Activated T-cell treated with anti-CD3 and anti-CD28 coated beads for 4 hours (primary cell): ENCODE data around the gene DAPK2.

ENCODE experiments used
- DNase-seq: peaks from one replicate; pipeline ENCODE4 v3.0.0-alpha.2; 2020

The DAPK2 gene

DNA sequence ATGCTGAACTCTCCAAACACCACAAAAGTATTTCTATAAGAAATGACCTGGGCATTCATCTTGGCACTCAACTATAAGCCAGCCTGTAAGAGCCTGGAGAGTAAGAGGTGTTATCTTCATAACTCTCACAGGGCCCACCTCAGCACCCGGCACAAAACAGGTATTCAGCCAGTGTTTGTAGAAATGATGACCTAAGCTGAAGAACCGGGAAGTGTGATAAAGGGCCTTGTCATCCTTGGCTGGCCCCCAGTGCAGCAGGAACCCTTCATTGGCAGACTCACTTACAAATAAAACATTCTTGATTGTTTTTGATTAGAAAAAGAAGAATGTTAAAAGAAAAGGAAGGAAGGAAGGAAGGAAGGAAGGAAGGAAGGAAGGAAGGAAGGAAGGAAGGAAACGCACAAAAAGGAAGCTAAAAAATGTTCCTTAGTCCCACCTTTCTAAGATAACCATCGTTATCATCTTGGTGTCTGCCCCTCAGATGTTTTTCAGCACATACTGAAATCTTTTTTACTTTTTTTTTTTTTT, 52.1 kb downstream of the DAPK2 start:
- no peak for DNase-seq

DNA sequence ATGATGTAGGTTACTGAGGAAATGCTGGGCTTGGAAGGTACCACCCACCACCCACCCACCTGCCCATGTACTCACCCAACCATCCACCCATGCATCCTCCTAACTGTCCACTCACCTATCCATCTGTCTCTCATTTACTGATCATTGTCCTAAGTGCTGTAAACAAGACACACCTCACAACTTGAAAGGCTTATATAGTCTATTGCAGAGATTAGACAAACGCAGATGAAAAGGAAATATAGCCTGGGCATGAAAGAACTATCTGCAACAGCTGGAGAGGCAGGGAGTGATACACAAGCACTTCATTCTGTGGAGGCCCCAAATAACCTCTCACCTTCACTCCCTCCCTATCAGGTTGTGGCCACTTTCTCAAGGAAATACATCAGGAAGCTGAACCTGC, 54.0 kb downstream of the DAPK2 start:
- no peak for DNase-seq

DNA sequence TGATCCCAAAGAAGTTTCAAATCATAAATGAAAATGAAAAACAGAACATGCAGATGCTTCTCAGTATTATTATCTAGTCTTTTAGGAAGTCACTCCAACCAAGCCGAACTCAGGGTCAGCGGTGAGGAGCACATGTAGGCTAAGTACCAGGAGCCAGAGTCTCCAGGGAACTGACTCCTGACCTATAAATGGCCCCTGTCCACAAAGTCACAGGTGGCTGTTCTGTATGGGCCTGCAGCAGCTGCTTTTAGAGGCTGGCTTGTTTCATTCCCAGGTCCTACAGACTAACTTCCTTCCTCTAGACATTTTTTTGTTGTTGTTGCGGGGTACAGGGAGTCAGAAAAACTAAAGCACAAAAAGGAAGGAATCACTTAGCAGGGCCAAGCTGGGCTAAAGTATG, 54.6 kb downstream of the DAPK2 start:
- no peak for DNase-seq

DNA sequence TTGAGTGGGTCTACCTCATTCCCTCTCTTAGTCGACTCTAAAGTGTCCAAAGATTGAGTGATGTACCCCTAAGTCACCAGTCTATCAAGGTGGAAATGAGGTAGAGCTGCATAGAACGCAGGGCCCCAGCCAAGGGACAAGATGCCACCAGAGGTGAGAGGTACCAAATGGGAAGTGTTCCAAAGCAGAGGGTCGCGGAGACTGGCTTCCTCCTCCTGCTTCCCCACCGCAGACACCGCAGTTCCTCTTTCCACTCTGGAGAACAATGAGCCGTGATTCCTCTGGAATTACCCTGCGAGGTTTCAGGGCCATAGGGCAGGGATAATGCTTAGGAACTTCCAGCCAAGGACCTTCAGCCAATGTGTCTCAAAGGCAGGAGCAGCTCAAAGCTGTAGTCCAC, 55.8 kb downstream of the DAPK2 start:
- no peak for DNase-seq

DNA sequence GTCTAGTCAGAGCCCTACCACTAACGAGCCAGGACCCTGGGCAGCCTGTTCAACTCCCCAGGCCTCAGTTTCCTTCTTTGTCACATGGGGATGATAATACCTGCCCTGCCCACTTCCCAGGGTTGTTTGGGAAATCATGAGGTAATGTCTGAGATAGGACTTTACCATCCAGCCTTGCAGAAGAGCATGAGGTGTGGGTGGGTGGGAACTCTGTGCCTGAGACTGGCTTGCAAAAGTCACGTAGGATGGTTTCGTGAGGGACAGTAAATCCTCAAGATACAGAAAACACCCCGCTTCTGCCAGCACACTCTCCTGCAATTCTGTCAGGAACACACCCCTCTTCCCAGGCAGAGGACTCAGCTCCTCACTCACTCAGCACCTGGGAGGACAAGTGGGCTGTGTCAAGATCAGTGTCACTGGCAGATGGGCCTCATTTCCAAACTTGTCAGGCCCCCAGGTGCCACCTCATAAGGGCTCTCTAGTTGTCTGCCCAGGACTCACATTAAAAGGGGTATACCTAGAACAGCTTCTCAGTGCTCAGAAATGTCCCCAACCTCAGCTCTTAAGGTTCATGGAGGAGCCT, 58.4 kb downstream of the DAPK2 start:
- DNase-seq, result no peak

DNA sequence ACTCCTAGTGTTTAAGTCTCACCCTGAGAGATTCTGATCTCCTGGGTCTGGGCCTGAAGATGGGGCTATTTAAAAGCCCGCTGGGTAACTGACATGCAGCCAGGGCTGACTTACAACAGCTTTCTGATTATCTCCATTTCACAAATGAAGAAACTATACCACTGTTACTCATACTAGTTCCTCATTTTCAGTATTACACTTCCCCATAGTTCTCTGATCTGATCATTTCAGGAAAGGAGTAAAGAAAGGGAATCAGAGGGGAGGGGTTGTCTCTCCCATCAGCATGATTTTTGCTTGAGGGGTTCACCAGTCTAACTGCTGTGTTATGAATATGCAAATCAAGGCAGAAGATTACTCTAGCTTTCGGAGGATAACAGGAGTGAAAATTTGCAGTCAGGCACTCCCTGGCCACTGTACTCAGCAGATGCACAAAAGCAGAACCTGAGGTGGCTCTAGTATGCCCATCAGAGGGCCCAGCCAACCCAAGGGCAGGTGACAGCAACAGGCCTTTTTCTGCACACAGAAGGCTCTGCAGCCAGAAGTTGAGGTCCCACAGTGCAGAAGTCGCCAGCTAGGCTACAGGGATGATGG, 59.4 kb downstream of the DAPK2 start:
- DNase-seq, result no peak

DNA sequence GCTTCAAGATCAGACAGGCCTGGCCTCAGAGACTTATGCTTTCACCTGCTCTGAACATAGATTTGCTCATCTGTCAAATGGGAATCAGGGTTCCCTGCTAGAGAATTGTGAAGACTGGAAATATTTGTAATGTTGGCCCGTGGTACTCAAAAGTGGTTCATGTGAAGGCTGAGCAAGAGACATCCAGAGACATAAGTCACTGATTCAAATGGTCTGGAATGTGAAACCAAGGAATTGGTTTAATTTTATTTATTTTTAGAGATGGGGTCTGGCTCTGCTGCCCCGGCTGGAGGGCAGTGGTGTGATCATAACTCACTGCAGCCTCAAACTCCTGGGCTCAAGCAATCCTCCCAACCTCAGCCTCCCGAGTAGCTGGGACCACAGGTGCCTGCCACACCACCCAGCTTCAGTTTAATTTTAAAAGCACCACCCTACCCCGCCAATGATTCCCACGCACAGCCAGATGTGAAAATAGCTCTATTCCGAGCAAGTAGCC, 60.1 kb downstream of the DAPK2 start:
- DNase-seq, result no peak

DNA sequence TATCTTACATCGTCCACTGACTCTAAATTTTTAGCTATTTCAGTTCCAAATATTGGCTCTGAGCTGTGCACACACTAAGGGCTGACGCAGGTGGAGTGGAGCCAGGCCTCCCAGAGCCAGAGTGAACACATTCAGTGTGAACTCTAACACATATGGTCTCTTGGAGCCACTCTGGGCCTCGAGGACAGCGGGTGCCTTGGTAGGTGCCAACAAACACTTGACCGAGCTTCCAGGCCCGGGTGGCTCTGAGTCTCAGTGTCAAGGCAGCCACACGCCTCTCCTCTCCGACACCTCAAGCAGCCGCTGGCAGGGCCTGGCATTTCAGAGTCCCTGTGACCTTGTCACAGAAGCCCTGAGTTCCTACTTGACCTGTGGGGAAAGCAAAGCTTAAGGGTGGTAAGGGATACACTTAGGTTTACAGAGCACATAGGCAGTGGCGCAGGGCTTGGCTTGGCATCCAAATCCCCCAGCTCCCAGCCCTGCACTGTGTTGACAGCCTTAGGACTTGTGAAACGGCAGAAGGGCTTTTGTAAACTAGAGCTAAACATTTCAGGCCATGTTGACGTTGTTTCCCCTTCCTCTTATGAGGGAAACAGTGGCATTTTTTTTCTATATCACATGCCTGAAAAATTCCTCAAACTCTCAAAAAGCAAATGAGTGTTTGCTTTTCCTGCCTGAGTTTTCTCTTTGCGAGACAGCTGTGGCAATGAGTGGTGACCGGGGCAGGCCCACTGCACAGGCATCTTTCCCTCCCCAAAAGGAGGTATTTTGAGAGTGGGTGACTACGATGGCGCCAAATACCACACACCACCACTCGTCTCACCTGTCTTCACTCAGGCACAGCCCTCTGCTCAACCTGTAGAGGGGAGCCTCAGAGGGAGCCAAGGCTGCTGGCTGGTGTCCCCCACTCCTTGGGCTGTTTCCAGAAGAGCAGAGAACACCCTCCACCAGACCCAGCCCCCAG, 60.8 kb downstream of the DAPK2 start:
- DNase-seq, result no peak

DNA sequence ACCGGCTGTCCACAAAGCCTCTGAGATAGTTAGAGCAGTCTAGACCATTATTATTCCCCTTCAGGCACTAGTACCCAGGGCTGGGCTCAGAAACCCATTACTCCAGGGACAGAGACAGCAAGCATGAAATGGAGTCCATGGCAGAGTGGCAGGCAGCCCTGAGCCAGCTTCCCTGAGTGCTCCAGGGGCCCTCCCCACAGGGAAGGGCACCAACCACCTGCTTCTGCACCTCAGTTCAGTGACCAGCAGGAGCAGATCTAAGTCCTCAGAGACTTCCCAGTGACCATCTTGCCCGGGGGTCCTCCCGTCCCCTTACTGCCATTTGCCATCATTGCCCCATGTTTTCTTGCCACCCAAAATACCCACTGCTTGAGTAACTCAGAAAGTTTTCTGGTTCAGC, 62.0 kb downstream of the DAPK2 start:
- DNase-seq, result no peak

DNA sequence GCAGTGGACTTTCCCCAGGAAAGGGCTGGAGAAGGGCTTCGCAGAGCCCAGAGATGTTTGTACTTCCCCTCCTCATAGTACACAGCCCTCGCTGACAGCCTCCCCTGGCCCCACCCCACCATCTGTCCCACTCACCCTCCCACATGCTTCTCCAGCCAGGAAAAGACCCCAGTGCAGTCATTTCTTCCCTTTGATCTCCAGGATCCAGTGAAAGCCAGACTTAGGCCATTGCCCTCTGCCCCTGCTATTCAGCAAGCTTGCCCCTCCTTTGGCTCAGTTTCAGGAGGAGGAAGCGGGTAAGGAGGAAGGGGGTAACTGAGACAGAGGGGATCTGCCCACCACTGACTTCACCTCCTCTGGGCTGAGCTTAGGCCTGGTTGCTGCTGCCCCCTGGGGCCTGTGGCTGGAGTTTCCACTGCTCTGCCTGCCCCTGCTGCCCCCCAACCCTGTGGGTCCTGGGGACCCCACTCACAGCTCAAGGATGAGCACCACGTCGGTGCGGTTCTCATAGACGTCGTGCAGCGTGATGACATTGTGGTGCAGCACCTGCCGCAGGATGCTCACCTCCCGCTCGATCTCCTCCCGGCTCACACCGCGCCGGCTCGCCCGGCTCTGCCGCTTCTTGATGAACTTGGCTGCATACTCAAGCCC, 63.1 kb downstream of the DAPK2 start:
- DNase-seq, result no peak

DNA sequence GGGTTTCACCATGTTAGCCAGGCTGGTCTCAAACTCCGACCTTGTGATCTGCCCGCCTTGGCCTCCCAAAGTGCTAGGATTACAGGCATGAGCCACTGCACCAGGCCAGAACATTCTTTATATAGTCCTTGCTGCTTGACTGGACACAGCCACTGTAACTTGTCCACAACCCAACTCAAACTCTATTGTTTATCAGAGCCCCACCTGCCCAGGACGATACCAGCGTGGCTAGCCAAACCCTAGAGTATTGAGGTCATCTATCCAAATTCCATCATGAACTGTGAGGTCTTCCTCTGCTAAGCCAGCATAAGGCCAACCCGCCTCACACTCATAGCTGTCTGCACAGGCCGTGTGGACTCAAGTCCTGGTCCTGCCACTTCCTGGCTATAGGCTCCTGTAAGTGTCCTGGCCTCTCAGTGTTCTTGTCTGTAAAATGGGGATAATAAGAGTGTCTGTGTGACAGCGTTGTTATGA, 63.9 kb downstream of the DAPK2 start:
- DNase-seq, result no peak

DNA sequence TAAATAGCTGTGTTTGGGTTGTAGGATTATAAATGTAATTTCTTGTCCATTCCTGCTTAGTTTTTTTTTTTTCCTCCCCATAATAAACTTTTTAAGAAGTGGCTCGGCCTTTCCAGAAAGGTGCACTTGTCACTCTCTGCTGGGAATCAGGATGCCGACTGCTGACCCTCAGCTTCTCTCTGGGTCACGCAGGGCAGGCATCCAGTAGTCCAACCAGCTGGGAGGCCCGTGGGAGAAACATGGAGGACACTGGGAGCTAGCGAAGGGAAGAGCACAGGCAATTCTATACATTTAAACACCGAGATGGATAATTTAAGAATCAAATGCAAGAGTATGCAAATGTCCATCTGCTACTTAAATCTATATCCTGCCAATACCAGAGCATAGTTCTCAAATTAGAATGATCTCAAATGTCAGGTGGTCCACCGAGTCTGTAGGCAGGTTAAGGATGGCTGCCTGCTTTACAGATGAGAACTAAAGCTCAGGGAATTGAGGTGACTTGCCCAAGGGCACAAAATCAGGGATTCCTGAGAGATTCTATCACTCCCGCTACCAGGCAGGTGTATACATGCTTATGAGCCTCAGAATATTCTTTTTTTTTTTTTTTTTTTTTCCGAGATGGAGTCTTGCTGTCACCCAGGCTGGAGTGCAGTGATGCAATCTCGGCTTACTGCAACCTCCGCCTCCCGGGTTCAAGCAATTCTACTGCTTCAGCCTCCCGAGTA, 64.5 kb downstream of the DAPK2 start:
- no peak for DNase-seq

DNA sequence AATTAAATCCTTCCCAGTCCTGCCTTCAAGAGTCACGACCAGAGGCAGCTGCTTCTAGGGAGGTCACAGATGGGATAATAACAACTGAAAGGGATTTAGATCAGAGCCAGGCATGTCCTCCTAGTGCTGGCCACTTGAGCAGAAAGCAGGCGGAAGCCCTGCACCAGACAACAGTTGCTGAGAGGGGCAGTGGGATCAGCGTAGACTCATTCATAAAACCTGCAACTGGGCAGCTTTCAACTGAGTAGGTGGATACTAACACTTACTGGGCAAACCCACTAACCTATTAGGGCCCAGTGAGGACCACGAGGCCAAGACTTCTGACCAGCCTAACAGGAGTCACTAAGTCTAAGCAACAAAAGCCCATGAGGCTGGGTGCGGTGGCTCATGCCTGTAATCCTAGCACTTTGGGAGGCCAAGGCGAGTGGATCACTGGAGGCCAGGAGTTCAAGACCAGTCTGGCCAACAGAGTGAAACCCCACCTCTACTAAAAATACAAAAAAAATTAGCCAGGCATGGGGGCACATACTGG, 67.0 kb downstream of the DAPK2 start:
- DNase-seq, result no peak

DNA sequence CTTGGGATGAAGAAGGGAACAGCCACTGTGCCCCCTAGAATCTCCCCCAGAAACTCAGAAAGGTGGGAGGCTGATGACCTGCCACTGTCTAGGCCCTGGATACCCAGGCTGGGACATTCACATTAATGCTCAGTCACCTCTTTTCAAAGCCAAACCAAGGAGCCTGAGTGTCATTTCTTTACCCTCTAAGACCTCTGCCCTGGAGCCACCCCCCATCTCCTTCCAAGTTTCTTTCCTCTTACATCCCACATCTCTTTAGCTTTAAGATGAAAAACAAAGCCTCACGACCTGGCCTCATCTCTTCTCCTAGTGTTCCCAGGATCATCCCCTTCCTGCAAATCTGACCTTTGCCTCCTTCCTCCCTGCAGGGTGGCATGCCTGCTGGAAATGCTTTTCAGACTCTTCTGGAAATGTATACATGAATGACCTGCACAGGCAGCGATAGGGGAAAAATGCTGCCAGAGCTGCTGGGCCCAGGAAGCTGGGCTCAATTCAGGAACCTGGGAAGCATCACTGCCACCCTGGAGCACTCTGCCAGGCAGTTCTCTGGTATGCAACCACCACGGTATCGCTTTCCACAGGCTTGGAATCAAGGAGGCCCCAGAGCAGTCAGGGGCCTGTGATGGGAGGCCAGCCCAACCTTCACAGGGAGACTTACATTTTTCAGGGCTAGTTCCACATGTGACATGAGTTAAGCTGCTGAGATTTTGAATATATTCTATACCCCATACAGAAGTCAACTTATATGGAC, 67.6 kb downstream of the DAPK2 start:
- DNase-seq, result no peak

DNA sequence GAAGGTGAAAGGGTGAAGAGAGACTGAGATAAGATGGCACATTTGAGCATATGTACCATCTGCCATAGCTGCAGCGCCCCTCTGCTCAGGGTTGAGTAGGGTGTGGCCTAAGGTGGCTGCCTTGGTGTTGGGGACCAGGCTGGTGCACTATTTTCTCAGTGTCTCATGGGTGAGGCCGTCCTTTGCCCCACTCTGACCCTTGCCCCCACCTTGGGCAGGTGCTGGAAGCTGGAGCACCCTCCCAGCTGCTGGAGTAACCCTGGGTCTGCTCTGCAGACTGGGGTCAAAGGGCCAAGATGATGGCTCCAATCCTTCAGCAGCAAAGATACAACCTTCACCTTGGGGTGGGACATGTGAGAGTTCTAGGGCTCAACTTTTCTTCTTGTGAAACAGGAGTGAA, 69.2 kb downstream of the DAPK2 start:
- no peak for DNase-seq

DNA sequence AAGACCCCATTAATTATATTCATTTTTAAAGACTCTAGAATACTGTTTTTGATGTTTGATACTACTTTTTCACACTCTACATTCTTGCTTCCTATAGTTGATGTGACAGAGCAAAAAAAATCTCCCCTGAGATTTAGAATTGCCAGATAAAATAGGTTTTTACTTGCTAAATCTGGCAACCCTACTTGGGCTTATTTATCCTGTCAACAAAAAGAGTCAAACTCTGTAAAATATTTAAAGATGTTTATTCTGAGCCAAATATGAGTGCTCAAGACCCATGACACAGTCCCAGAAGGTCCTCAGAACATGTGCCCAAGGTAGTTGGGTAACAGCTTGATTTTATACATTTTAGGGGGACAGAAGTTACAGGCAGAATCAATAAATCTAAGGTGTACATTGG, 72.3 kb downstream of the DAPK2 start:
- DNase-seq, result no peak

DNA sequence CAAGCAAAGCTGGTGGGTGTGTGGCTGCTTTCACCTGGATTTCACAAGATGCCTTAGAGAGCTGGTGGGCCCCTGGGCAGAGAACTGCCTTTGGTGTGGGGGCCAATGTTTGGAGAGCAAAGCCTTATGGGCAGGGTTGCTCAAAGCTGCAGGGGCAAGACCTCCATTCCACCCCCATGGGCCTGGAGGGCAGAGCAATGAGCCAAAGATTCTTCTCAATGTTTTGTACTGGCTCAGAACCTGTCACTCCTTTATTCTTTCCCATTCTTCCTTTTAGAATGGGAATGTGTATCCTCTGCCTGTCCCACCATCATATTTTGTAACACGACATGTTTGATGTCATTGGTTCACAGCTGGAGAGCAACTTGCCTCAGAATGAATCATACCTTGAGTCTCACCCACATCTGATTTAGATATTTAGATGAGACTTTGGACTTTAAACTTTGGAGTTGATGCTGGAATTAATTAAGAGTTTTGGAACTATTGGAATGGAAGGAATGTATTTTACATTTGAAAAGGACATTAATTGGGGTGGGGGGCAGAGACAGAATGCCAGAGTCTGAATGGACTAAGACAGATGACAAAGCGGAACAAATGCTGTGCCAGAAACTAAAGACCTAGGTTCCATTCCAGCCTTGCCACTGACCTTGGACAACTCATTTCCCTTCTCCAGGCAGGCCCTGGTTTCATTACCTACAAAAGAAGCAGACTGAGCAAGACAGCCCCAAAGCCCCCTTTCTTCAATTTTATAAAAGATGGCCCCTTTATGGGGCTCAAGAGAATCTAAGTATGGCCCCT, 72.9 kb downstream of the DAPK2 start:
- DNase-seq, result no peak

DNA sequence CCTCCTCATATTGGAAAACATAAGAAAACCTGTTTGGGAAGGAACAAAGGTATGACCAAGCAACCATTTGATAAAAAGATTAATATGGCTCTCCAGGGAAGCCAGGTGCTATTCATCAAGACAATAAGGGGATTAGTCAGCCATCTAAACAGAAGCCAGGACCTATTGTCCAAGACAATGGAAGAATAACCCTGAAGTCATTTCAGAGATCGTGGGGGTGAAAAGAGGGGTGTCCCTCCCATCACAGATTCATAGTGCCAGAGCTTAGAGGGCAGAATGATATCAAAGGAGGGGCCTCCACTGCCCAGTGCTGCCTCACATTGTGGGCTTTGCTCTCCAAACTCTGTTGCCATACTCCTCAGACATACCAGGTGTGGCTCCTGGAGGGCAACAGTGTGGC, 73.5 kb downstream of the DAPK2 start:
- no peak for DNase-seq

DNA sequence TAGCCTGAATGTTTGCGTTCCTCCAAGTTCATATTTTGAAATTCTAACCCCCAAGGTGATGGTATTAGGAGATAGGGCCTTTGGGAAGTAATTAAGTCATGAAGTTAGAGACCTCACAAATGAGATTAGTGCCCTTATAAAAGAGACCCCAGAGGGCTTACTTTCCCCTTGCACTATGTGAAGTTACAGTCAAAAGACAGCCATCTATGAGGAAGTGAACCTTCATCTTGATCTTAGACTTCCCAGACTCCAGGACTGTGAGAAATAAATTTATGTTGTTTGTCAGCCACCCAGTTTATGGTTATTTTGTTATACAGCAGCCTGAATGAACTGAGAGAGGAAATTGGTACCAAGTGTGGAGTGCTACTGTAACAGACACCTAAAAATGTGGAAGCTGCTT, 74.4 kb downstream of the DAPK2 start:
- DNase-seq, result no peak

DNA sequence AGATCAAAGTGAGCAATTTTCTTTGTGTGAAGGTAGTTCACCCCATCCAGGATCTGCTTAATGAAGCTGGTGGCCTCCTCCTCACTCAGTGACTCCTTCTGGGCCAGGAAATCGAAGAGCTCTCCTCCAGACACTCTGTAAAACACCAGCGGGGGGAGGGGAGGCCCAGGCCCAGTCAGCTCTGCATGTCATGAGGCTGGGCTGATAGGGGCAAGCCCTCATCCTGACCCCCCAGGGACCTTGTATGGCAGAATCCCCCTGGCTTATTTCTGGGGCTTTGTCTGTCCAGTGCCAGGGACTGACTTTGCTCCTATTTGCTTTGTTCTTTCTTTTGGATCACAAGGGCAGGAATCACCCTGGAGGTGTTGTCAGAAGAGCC, 74.9 kb downstream of the DAPK2 start:
- DNase-seq, result peak; percentile 38
